ENCODE measurements around the gene SH3PXD2A. TPM values are rescaled to one million over a fixed set of nuclear protein-coding genes. Genes with fewer than 3 reads are reported as not detected.
A peak's percentile ranks its signal among the peaks of the same experiment; 100 is the strongest.

The SH3PXD2A gene
- total RNA-seq, 1 donor from 2014 or later = 2.4 TPM

GRCh38 chr10:103717341-103718246 lies 137.8 kb downstream of the SH3PXD2A start:
- no peak for DNase-seq

GRCh38 chr10:103716206-103717160 lies 138.9 kb downstream of the SH3PXD2A start:
- no peak for DNase-seq

- DNase-seq = peak; percentile 37
These were observed 139.9 kb downstream of the SH3PXD2A start for GRCh38 chr10:103715430-103715829.

GRCh38 chr10:103714232-103714891 lies 141.0 kb downstream of the SH3PXD2A start:
- no peak for DNase-seq

GRCh38 chr10:103713676-103714075 lies 141.7 kb downstream of the SH3PXD2A start:
- no peak for DNase-seq

GRCh38 chr10:103712898-103713498 lies 142.4 kb downstream of the SH3PXD2A start:
- peak; percentile 88 for DNase-seq

- DNase-seq = no peak
These were observed 143.2 kb downstream of the SH3PXD2A start for GRCh38 chr10:103712146-103712545.

- DNase-seq = no peak
These were observed 143.9 kb downstream of the SH3PXD2A start for GRCh38 chr10:103711351-103711994.

GRCh38 chr10:103710490-103710889 lies 144.9 kb downstream of the SH3PXD2A start:
- DNase-seq = no peak

- DNase-seq = peak; percentile 31
These were observed 145.9 kb downstream of the SH3PXD2A start for GRCh38 chr10:103709341-103709920.

GRCh38 chr10:103708627-103709288 lies 146.6 kb downstream of the SH3PXD2A start:
- no peak for DNase-seq

GRCh38 chr10:103707956-103708626 lies 147.3 kb downstream of the SH3PXD2A start:
- no peak for DNase-seq

GRCh38 chr10:103706762-103707161 lies 148.6 kb downstream of the SH3PXD2A start:
- peak; percentile 22 for DNase-seq

GRCh38 chr10:103706047-103706446 lies 149.3 kb downstream of the SH3PXD2A start:
- no peak for DNase-seq

GRCh38 chr10:103703941-103704919 lies 151.1 kb downstream of the SH3PXD2A start:
- DNase-seq = no peak

- no peak for DNase-seq
These were observed 153.8 kb downstream of the SH3PXD2A start for GRCh38 chr10:103701380-103702222.

- no peak for DNase-seq
These were observed 155.0 kb downstream of the SH3PXD2A start for GRCh38 chr10:103700436-103700715.
